ENCODE results near the gene PRKACA. TPM values are rescaled to one million over a fixed set of nuclear protein-coding genes. Genes with fewer than 3 reads are reported as not detected.

Gene PRKACA
- total RNA-seq, 1 donor from 2014 or later = 487 TPM

DNA sequence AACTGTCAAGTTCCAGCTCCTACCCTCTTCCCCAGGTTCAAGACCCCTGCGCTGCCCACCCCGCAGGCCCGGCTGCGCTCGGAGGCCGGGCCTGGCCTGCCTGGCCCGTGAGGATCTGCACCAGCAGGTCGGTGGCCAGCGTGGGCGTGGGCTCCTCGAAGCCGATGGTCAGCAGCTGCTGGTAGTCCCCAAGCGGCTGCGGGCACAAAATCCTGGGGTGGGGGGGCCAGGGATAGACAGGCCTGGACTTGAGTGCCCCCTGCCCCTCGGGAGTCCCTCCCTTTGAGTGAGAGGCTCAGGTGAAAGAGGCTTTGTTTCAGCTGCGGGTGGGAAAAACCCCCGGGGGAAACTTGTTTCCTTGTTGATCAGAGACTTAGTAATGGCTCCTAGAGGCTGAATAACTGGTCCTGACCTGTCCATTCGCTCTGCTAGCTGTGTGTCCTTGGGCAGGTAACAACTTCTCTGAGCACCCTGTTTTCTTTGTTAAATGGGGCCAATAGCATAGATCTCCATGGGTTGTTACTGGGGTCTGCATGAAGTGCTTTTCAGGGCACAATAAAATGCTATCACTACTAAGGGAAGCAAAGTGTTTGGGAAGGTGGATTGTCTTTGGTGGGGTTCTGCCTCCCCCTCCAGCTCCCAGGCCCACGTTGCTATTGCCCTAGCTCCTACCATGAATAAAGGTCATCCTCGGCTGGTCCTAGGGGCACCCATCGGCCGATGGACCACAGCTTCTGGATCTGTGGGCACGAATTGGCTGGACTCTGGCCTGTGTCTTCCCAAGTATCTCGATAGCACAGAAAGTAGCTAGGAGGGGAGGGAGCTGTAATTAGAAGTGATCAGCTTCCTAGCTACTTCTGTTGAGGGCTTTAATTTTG, 35.5 kb downstream of the PRKACA start:
- intact Hi-C loops (cut with DNase I) = loop anchor here (5.0 kb wide), 1 partner anchor 35 kb away; the partner anchor contains the start of gene PRKACA
- DNase-seq (ENCODE audit: low spot score) = no peak

DNA sequence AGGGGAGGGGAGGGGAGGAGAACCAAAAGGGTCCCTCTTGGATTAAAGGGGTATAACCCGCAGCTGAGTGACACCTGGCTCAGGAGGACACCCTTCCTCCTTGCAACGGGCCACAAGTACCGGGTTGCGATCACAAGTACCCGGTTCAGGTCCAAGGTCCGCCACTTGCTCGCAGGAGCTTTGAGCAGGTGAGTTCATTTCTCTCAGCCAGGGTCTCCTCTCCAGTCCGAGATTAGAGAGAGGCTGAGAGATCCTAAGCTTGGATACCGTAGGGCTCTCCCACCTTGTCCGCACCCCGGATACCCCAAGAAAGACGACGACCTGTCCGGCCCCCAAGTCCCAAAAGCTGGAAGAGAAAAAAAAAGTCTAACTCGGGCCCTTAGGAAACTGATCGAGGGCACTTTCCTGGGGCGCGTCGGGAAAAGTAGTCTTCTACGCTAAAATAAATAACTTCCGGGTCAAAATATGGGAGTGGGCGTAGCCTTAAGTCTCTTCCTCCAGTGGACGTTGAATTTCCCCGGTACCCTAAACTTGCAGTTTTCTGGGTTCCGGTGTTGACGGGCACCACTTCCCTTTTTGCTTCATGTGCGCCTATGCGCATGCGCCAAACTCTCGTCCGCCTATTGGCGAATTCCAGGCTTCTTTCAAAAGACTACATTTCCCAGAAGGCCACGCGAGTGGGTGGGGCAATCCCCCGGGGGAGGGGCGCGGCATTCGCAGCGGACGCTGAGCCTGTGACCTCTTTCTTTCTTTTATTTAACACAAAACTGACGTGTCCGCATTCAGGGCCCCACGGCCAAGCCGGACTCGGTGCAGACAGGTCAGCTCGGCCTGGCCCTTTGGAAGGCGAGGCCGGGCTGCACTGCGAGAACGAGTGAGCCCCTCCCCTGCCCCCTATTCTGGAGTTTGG, 36.4 kb downstream of the PRKACA start:
- DNase-seq (ENCODE audit: low spot score) = peak; percentile 99
- intact Hi-C loops (cut with DNase I) = loop anchor here (5.0 kb wide), 1 partner anchor 36 kb away; the partner anchor contains the start of gene PRKACA

DNA sequence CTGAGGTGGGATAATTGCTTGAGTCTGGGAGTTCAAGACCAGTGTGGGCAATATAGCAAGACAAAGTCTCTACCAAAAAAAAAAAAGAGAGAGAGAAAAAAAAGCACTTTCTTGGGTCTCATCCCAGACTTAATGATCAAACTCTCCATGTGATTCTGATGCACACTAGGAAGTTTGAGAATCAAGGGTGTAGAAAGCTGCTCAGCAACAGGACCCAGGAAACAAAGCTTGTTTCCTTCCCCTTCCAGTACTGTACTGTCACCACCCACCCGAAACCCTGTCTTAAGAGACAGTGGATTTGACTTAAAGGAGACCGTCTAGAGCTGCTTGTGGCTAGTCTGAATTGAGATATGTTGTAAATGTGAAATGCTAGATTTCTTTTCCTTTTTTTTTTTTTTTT, 39.2 kb downstream of the PRKACA start:
- intact Hi-C loops (cut with DNase I) = loop anchor here (10.0 kb wide), 2 partner anchors 266 to 294 kb away; no protein-coding TSS in a partner anchor
- no peak for DNase-seq (ENCODE audit: low spot score)

GRCh38 chr19:14073925-14074838, 43.4 kb downstream of the PRKACA start:
- DNase-seq (ENCODE audit: low spot score) = no peak
- intact Hi-C loops (cut with DNase I) = loop anchor here (2.0 to 10.0 kb wide), 3 partner anchors 63 to 289 kb away; partner anchors contain the start of gene ASF1B

- DNase-seq (ENCODE audit: low spot score) = peak; percentile 89
- intact Hi-C loops (cut with DNase I) = loop anchor here (2.0 to 10.0 kb wide), 3 partner anchors 63 to 289 kb away; partner anchors contain the start of gene ASF1B
These were observed 44.2 kb downstream of the PRKACA start for GRCh38 chr19:14073261-14073924.

- intact Hi-C loops (cut with DNase I) = loop anchor here (1.0 to 10.0 kb wide), 4 partner anchors 64 to 288 kb away; partner anchors contain the start of gene ASF1B
- DNase-seq (ENCODE audit: low spot score) = no peak
These were observed 44.9 kb downstream of the PRKACA start, which contains the start of gene MISP3 for GRCh38 chr19:14072535-14073260. TSS of gene MISP3 (plus strand) at chr19:14072786. CDS start at chr19:14073310, 524 bp downstream.

DNA sequence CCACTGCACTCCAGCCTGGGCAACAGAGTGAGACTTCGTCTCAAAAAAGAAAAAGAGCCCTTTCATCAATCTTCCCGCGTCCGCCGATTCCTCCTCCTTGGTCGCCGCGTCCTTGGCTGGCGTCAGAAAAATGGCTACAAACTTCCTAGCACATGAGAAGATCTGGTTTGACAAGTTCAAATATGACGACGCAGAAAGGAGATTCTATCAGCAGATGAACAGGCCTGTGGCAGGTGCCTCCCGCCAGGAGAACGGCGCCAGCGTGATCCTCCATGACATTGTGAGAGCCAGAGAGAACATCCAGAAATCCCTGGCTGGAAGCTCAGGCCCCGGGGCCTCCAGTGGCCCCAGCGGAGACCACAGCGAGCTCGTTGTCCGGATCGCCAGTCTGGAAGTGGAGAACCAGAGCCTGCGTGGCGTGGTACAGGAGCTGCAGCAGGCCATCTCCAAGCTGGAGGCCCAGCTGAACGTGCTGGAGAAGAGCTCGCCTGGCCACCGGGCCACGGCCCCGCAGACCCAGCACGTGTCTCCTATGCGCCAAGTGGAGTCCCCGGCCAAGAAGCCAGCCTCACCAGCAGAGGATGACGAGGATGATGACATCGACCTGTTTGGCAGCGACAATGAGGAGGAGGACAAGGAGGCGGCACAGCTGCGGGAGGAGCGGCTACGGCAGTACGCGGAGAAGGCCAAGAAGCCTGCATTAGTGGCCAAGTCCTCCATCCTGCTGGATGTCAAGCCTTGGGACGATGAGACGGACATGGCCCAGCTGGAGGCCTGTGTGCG, 47.1 kb downstream of the PRKACA start:
- intact Hi-C loops (cut with DNase I) = loop anchor here (10.0 kb wide), 2 partner anchors 274 to 286 kb away; no protein-coding TSS in a partner anchor
- DNase-seq (ENCODE audit: low spot score) = no peak

DNA sequence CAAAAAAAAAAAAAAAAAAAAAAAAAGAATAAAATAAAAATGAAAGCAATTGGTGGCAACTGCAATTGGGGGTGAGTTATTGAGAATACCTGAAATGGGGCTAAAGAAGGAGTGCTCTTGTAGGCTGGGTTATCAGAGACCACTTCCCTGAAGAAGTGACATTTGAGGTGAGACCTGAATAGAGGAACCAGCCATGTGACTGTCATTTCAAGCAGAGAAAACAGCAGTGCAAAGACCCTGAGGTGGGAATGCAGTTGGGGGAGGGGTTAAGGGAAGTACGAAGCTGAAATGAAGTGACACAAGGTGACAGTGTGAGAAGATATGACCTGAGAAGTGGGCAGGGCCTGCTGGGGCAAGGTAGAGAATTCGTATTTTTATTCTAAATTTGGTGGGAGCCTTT, 51.4 kb downstream of the PRKACA start:
- no peak for DNase-seq (ENCODE audit: low spot score)
- intact Hi-C loops (cut with DNase I) = no loop called here

- DNase-seq (ENCODE audit: low spot score) = no peak
- intact Hi-C loops (cut with DNase I) = no loop called here
These were observed 54.5 kb downstream of the PRKACA start for GRCh38 chr19:14063105-14063504.

DNA sequence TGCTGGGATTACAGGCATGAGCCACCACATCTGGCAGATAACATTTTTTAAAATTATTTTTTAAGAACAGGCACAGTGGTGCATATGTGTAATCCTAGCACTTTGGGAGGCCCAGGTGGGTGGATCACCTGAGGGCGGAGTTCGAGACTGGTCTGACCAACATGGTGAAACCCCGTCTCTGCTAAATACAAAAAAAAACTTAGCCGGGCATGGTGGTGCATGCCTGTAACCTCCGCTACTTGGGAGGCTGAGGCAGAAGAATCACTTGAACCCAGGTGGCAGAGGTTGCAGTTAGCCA, 55.1 kb downstream of the PRKACA start:
- no peak for DNase-seq (ENCODE audit: low spot score)
- intact Hi-C loops (cut with DNase I) = no loop called here

- intact Hi-C loops (cut with DNase I) = no loop called here
- DNase-seq (ENCODE audit: low spot score) = no peak
These were observed 55.6 kb downstream of the PRKACA start, which contains the start of gene PALM3 for GRCh38 chr19:14061751-14062557. TSS of gene PALM3 (minus strand) at chr19:14062076. CDS start at chr19:14061980, 96 bp downstream.

DNA sequence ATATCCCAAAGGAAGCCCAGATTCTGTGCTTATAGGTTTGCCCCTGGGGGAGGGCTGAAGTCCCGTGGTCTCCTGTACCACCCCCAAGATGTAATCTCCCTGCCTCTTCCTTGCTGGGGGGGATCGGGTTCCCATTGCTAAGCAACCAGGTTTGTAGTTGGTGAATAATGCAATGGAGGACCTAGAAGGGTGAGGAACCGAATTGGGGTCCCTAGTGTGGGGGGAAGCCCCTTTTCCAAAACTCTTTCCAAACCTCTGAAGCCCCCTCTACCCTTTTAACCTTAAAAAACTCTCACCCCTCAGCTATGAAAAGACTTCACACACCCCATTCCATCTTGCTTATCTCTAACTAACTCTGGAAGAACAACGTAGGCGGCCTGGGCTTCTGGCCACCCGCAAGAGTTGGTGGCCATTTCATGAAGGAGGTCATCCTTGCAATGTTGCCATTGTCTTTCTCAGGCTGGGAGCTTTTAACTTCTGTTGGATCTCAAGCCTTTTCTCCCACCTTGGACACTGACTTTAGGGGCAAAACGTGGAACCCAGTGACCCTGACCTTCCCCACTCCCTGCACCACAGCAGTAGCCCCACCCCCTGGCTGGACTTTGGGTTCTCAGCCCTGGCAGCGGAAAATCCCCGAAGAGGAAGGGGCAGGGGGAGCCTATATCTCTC, 56.3 kb downstream of the PRKACA start:
- DNase-seq (ENCODE audit: low spot score) = no peak
- intact Hi-C loops (cut with DNase I) = no loop called here

DNA sequence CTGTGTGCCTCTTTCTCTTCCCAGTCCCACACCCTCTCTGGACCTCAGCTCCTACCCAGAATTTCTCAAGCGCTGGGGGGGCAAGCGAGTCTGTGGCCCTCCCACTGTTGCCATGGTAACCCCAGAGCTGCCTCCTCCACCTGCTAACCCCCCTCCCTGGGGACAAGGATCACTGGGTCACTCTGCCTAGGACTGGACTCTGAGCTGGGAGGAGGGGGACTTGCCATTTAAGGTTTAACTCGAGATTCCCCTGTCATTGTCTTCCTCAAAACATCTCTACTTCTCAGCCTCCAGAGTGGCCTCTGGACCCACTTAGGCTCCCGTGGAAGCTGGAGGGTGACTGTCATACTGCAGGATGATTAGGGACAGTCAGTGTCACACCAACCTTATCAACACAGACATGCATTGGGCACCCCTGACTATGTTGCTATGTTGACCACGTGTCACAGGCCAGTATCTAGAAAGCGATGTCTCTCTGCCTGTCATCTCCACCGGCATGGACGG, 57.9 kb downstream of the PRKACA start:
- intact Hi-C loops (cut with DNase I) = no loop called here
- DNase-seq (ENCODE audit: low spot score) = no peak

- no peak for DNase-seq (ENCODE audit: low spot score)
These were observed 58.5 kb downstream of the PRKACA start for GRCh38 chr19:14059093-14059480.

More at GRCh38 chr19:14059093-14059480, 58.5 kb downstream of the PRKACA start:
- intact Hi-C loops (cut with DNase I) = no loop called here

Measured in cardiac septum (tissue), 1 donor.